Mesenchymal stem cell (in vitro differentiated cells and primary cell): Measurements from ENCODE around the gene ZNF799. TPM values are rescaled to one million over a fixed set of nuclear protein-coding genes. Genes with fewer than 3 reads are reported as not detected.

Source experiments
- DNase-seq: peaks from one replicate; pipeline ENCODE4 v3.0.0-alpha.2; 2013
- H2AFZ ChIP-seq: one replicate; pipeline ENCODE4 v1.6.1; 2013; ENCODE audit warnings: low read depth, mild to moderate bottlenecking, control low read depth, inconsistent platforms, low read length, moderate library complexity
- H2AK5ac ChIP-seq: 2 replicates; pipeline ENCODE4 v1.6.1; 2013; ENCODE audit warnings: low read length, moderate library complexity, mild to moderate bottlenecking, inconsistent platforms; ENCODE audit not compliant: severe bottlenecking
- H2BK120ac ChIP-seq: one replicate; pipeline ENCODE4 v1.6.1; 2013; ENCODE audit warnings: low read depth, mild to moderate bottlenecking, inconsistent platforms, low read length, moderate library complexity
- H2BK12ac ChIP-seq, 2 experiments: one replicate each; pipeline ENCODE4 v1.6.1; 2013; ENCODE audit warnings: inconsistent platforms in 2 of 2, low read length in 2 of 2, mild to moderate bottlenecking in 2 of 2, moderate library complexity in 2 of 2, control low read depth in 1 of 2
- H2BK15ac ChIP-seq: one replicate; pipeline ENCODE4 v1.6.1; 2013; ENCODE audit warnings: mild to moderate bottlenecking, low read depth, inconsistent platforms; ENCODE audit not compliant: poor library complexity, severe bottlenecking
- H2BK5ac ChIP-seq: 2 replicates; pipeline ENCODE4 v1.6.1; 2013; ENCODE audit warnings: low read depth, mild to moderate bottlenecking, low read length, control low read depth, inconsistent platforms; ENCODE audit not compliant: poor library complexity, severe bottlenecking
- H3K14ac ChIP-seq, 2 experiments: one replicate each; pipeline ENCODE4 v1.6.1; 2013; ENCODE audit warnings: inconsistent platforms in 2 of 2, low read length in 2 of 2, control low read depth in 1 of 2, mild to moderate bottlenecking in 1 of 2, moderate library complexity in 1 of 2
- H3K18ac ChIP-seq, 2 experiments: one replicate each; pipeline ENCODE4 v1.6.1; 2013; ENCODE audit warnings: inconsistent platforms in 2 of 2, low read length in 2 of 2, control low read depth in 1 of 2, low read depth in 1 of 2, mild to moderate bottlenecking in 1 of 2
- H3K23ac ChIP-seq, 2 experiments: one replicate each; pipeline ENCODE4 v1.6.1; 2013; ENCODE audit warnings: inconsistent platforms in 2 of 2, low read length in 2 of 2, mild to moderate bottlenecking in 2 of 2, moderate library complexity in 2 of 2, control low read depth in 1 of 2
- H3K27ac ChIP-seq: 2 replicates; pipeline ENCODE4 v1.5.1; 2013; ENCODE audit warnings: mild to moderate bottlenecking, moderate library complexity, low read length, control low read depth, inconsistent platforms; ENCODE audit not compliant: poor library complexity, severe bottlenecking
- H3K27me3 ChIP-seq, 2 experiments: 2 replicates each; pipeline versions ENCODE4 v1.6.1 to v1.7.0; 2013; ENCODE audit warnings: low read length in 2 of 2, mild to moderate bottlenecking in 2 of 2, moderate library complexity in 2 of 2, control low read depth in 1 of 2, inconsistent platforms in 1 of 2; ENCODE audit not compliant: control insufficient read depth in 1 of 2, insufficient read depth in 1 of 2
- H3K36me3 ChIP-seq, 2 experiments: 2 replicates each; pipeline versions ENCODE4 v1.6.1 to v1.7.0; 2013; ENCODE audit warnings: low read length in 2 of 2, control low read depth in 1 of 2, inconsistent platforms in 1 of 2, low read depth in 1 of 2, mild to moderate bottlenecking in 1 of 2; ENCODE audit not compliant: insufficient read depth in 2 of 2, control insufficient read depth in 1 of 2
- H3K4ac ChIP-seq, 2 experiments: one replicate each; pipeline ENCODE4 v1.6.1; 2013; ENCODE audit warnings: inconsistent platforms in 2 of 2, low read length in 2 of 2, mild to moderate bottlenecking in 2 of 2, moderate library complexity in 2 of 2, control low read depth in 1 of 2, low read depth in 1 of 2
- H3K4me1 ChIP-seq: 2 replicates; pipeline ENCODE4 v1.6.1; 2013; ENCODE audit warnings: low read depth, low read length, control low read depth; ENCODE audit not compliant: control insufficient read depth, insufficient read depth
- H3K4me2 ChIP-seq: 2 replicates; pipeline ENCODE4 v1.6.1; 2013; ENCODE audit warnings: low read length, mild to moderate bottlenecking, inconsistent platforms; ENCODE audit not compliant: poor library complexity, severe bottlenecking
- H3K4me3 ChIP-seq, 2 experiments: 2 replicates each; pipeline versions ENCODE4 v1.5.1 to v1.7.0; 2013; ENCODE audit warnings: low read length in 2 of 2, mild to moderate bottlenecking in 2 of 2, control low read depth in 1 of 2, low read depth in 1 of 2; ENCODE audit not compliant: insufficient read depth in 1 of 2
- H3K79me1 ChIP-seq: replicated peaks from 2 replicates; pipeline ENCODE4 v1.6.1; 2013; ENCODE audit warnings: mild to moderate bottlenecking, control low read depth, low read length, inconsistent platforms; ENCODE audit not compliant: poor library complexity, severe bottlenecking
- H3K9ac ChIP-seq: 2 replicates; pipeline ENCODE4 v1.7.0; 2013; ENCODE audit warnings: mild to moderate bottlenecking, low read length, moderate library complexity
- H3K9me3 ChIP-seq: 2 replicates; pipeline ENCODE4 v1.7.0; 2013; ENCODE audit warnings: mild to moderate bottlenecking, low read length; ENCODE audit not compliant: control insufficient read depth
- H4K8ac ChIP-seq: one replicate; pipeline ENCODE4 v1.6.1; 2013; ENCODE audit warnings: inconsistent platforms, mild to moderate bottlenecking, low read length, moderate library complexity
- H4K91ac ChIP-seq: one replicate; pipeline ENCODE4 v1.6.1; 2013; ENCODE audit warnings: mild to moderate bottlenecking, low read length, inconsistent platforms
- WGBS: methylation state at CpG from one replicate; pipeline ENCODE4 v1.1.7; 2013; ENCODE audit warnings: mixed read lengths; 5-methylcytosine and 5-hydroxymethylcytosine counted together
- small RNA-seq: library from polyadenylated mRNA; stranded (forward); fragments of <200 nt; extraction: miRNeasy Mini kit (QIAGEN cat#:217004); gene quantifications from one replicate; pipeline ENCODE3, GENCODE V24; 2013; ENCODE audit warnings: low read depth

Gene ZNF799

DNA sequence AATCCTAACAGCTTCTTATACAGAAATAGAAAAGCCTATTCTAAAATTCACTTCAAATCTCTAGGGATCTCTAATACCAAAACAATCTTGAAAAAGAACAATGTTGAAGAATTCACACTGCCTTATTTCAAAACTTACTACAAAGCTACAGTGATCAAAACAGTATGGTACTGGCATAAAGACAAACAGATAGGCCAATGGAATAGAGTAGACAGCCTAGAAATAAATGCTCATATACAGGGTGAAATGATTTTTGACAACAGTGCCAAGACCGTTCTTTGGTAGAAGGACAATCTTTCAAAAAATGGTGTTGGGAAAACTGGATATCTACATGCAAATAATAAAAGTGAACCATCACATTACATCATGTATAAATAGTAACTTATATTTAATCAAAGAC lies 55.9 kb downstream of the ZNF799 start:
- no CpG with 5 or more reads among the region's 1 CpG for WGBS
- Histone ChIP-seq H3K27me3 (no peaks in the 10 kb centered on the region), H3K4ac (no peak overlapping the region), H3K4me2 (no peak overlapping the region), H2AFZ (no peak overlapping the region), H4K91ac (no peak overlapping the region), H2BK12ac (no peak overlapping the region), H3K79me1 (no peaks in the 10 kb centered on the region), H3K23ac (no peak overlapping the region), H2BK5ac (no peak overlapping the region), H3K36me3 (peaks cover 0 to 7% of the 10 kb centered on the region in 2 experiments), H3K27ac (no peak overlapping the region), H2AK5ac (no peak overlapping the region), H3K4me1 (no peaks in the 10 kb centered on the region), H3K14ac (no peak overlapping the region), H2BK120ac (no peak overlapping the region), H3K9ac (no peak overlapping the region), H3K18ac (no peak overlapping the region), H4K8ac (no peak overlapping the region), H3K4me3 (no peak overlapping the region), H2BK15ac (no peak overlapping the region), H3K9me3 (peaks cover 76% of the 10 kb centered on the region)
- no peak for DNase-seq

Small RNA genes lying within 50 kb of the gene (small RNA-seq; reads per million reads assigned to genes)
- not detected for gene RPS29P23
